GM12891 (cell line): ENCODE results near the gene SYNPO2.

Experiments
- POLR2A ChIP-seq: IDR thresholded peaks from 2 replicates; pipeline ENCODE4 v1.6.1; 2011; ENCODE audit warnings: low read depth, low read length, control low read depth
- POLR2AphosphoS5 ChIP-seq: IDR thresholded peaks from 2 replicates; pipeline ENCODE4 v1.6.1; 2011; ENCODE audit warnings: low read depth, low read length, control low read depth
- TAF1 ChIP-seq: IDR thresholded peaks from 2 replicates; pipeline ENCODE4 v1.6.1; 2011; ENCODE audit warnings: low read depth, low read length, control low read depth

DNA sequence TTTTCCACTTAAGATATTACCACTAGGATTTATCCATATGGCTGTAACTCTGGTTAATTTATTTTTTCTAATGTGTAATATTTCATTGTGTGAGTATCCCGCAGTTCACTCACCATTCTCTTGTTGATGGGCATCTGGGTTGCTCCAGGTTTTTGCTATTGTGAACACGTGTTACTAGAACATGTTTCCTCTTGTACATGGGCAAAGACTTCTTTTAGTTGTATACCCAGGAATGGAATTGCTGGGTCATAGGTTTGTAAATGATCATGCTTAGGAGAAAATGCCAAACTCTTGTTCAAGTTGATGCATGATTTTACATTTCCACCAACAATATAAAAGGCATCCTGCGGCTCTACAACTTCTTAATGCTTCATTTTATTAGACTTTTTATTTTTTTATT lies 26.8 kb downstream of the SYNPO2 start:
- no peak for TF ChIP-seq POLR2A
- no peak for TF ChIP-seq POLR2AphosphoS5
- TF ChIP-seq TAF1, result no peak
